ENCODE results near the gene CCL3.

Gene CCL3

GRCh38 chr17:36070427-36070826, 19.5 kb downstream of the CCL3 start:
- no peak for DNase-seq (ENCODE audit: low read depth in 1 of 2, low spot score in 1 of 2)
- in situ Hi-C loops (cut with HindIII; ENCODE audit: low pct_unique_long_range_greater_than_20kb, low sequenced_read_pairs) = no loop called here
- no peak for TF ChIP-seq JUND (IDR thresholded peaks at IDR 0.05; ENCODE audit: low read depth)

GRCh38 chr17:36069136-36069535, 20.8 kb downstream of the CCL3 start:
- no peak for DNase-seq (ENCODE audit: low read depth in 1 of 2, low spot score in 1 of 2)
- in situ Hi-C loops (cut with HindIII; ENCODE audit: low pct_unique_long_range_greater_than_20kb, low sequenced_read_pairs) = no loop called here
- TF ChIP-seq JUND (IDR thresholded peaks at IDR 0.05; ENCODE audit: low read depth) = no peak

- no peak for TF ChIP-seq JUND (IDR thresholded peaks at IDR 0.05; ENCODE audit: low read depth)
- no peak for DNase-seq (ENCODE audit: low read depth in 1 of 2, low spot score in 1 of 2)
- in situ Hi-C loops (cut with HindIII; ENCODE audit: low pct_unique_long_range_greater_than_20kb, low sequenced_read_pairs) = no loop called here
Observed at GRCh38 chr17:36068524-36068923, 21.4 kb downstream of the CCL3 start.

DNA sequence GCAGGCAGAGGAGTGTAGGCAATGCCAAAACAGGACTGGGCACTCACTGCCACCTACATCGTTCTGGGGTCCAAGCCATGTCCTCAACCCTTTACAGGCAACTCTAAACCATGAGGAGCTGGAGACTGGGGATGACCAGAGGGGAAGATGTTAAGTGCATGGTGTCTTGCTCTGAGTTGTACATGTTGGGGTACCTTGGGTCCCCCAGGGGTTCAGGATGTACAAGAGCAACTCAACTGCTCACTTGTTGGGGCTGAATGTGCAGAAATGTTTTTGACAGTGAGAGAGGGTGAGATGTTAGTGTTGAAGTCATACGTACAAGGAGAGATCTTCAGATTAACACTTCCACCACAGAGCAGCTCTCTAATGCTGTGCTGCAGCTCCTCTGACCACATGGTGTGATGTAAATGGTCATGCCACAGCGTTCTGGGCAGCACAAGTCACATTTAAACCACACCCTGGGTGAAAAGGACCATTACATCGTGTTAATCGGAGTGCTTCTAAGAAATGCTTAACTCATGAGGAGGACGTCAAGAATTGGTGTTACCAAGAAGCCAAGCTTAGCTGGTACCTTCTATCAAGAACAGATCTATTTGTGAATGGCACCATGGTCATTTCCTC, 23.5 kb downstream of the CCL3 start:
- no peak for TF ChIP-seq JUND (IDR thresholded peaks at IDR 0.05; ENCODE audit: low read depth)
- in situ Hi-C loops (cut with HindIII; ENCODE audit: low pct_unique_long_range_greater_than_20kb, low sequenced_read_pairs) = no loop called here
- no peak for DNase-seq (ENCODE audit: low read depth in 1 of 2, low spot score in 1 of 2)

DNA sequence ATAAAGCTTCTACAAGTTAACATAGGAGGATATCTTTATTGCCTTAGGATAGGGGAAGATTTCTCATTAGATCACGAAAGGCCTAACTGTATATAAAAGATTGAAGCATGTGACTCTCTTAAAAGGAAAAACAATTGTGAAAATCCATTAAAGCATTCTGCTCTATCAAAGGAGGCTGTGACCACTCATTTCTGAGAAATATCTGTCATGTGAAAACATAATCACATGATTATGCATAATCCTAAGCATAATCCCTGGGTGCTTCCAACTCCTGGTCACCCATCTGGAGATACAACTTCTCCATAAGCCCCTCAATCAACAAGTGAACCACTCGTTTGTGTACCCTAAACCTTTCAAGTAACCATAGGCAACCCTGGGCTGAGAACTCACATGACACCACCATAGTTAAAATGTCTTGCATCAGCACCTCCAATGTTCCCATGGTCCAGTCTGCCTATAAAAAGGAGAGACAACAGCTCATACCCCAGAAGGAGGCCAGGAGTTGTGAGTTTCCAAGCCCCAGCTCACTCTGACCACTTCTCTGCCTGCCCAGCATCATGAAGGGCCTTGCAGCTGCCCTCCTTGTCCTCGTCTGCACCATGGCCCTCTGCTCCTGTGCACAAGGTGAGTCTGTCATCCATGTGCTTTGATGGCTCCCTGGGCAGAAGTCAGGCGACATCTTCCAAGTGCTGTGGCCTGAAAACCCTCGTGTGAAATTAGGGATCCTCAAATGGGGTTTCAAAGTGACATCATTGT, 26.0 kb downstream of the CCL3 start, which contains the start of gene CCL18:
TSS of gene CCL18 (plus strand) at position 487 of the 756 bp plus-strand sequence. CDS start at position 558, 71 bp downstream.
- no peak for TF ChIP-seq JUND (IDR thresholded peaks at IDR 0.05; ENCODE audit: low read depth)
- in situ Hi-C loops (cut with HindIII; ENCODE audit: low pct_unique_long_range_greater_than_20kb, low sequenced_read_pairs) = no loop called here
- no peak for DNase-seq (ENCODE audit: low read depth in 1 of 2, low spot score in 1 of 2)

DNA sequence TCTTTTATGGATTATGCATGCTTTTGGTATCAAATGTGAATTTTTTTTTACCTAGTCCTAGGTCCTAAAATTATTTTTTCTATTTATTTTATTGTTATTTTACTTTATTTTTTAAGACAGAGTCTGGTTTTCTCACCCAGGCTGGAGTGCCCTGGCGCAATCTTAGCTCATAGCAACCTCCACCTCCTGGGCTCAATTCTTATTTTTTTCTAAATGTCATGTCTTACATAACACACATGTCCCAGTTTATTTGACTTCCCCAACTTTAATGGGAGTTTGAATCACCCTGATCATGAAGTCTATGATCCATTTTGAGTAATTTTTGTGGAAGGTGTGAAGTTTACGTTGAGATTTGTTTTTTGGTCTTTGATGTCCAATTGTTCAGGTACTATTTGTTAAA, 29.1 kb downstream of the CCL3 start:
- in situ Hi-C loops (cut with HindIII; ENCODE audit: low pct_unique_long_range_greater_than_20kb, low sequenced_read_pairs) = no loop called here
- no peak for DNase-seq (ENCODE audit: low read depth in 1 of 2, low spot score in 1 of 2)
- TF ChIP-seq JUND (IDR thresholded peaks at IDR 0.05; ENCODE audit: low read depth) = no peak

- DNase-seq (ENCODE audit: low read depth in 1 of 2, low spot score in 1 of 2) = no peak
- no peak for TF ChIP-seq JUND (IDR thresholded peaks at IDR 0.05; ENCODE audit: low read depth)
- in situ Hi-C loops (cut with HindIII; ENCODE audit: low pct_unique_long_range_greater_than_20kb, low sequenced_read_pairs) = no loop called here
Observed at GRCh38 chr17:36059406-36059805, 30.5 kb downstream of the CCL3 start.

GRCh38 chr17:36057911-36058310, 32.0 kb downstream of the CCL3 start:
- DNase-seq (ENCODE audit: low read depth in 1 of 2, low spot score in 1 of 2) = no peak
- in situ Hi-C loops (cut with HindIII; ENCODE audit: low pct_unique_long_range_greater_than_20kb, low sequenced_read_pairs) = no loop called here
- TF ChIP-seq JUND (IDR thresholded peaks at IDR 0.05; ENCODE audit: low read depth) = no peak

DNA sequence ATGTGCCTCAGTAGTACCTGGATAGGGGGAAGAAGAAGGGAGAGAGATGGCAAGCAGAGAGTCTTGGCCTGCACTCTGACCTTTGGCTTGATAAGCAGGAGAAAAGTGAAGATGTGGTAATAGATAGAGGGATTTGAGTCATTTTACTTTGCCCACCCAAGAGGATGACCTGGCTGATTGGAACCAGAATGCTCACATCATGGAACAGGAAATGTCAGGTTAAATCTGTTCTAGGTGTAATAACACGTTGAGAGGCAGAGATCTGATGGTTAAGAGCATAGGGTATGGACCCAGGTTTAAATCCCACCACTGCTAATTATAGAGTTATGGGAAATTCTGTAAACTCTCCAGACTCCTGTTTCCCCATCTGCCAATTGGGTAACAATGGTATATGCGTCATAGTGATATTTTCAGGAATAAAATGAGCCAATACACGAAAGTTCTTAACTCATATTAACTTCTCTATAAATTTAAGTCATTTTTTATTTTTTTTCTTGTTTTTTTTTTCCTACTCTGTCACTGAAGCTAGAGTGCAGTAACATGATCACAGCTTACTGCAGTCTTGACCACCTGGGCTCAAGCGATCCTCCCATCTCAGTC, 33.9 kb downstream of the CCL3 start:
- in situ Hi-C loops (cut with HindIII; ENCODE audit: low pct_unique_long_range_greater_than_20kb, low sequenced_read_pairs) = no loop called here
- no peak for DNase-seq (ENCODE audit: low read depth in 1 of 2, low spot score in 1 of 2)
- TF ChIP-seq JUND (IDR thresholded peaks at IDR 0.05; ENCODE audit: low read depth) = no peak

- in situ Hi-C loops (cut with HindIII; ENCODE audit: low pct_unique_long_range_greater_than_20kb, low sequenced_read_pairs) = no loop called here
- no peak for TF ChIP-seq JUND (IDR thresholded peaks at IDR 0.05; ENCODE audit: low read depth)
Observed at GRCh38 chr17:36055171-36055570, 34.8 kb downstream of the CCL3 start.

GRCh38 chr17:36049643-36050042, 40.3 kb downstream of the CCL3 start:
- DNase-seq (ENCODE audit: low read depth in 1 of 2, low spot score in 1 of 2) = no peak
- in situ Hi-C loops (cut with HindIII; ENCODE audit: low pct_unique_long_range_greater_than_20kb, low sequenced_read_pairs) = no loop called here

More at GRCh38 chr17:36055171-36055570, 34.8 kb downstream of the CCL3 start:
- DNase-seq (ENCODE audit: low read depth in 1 of 2, low spot score in 1 of 2) = no peak

DNA sequence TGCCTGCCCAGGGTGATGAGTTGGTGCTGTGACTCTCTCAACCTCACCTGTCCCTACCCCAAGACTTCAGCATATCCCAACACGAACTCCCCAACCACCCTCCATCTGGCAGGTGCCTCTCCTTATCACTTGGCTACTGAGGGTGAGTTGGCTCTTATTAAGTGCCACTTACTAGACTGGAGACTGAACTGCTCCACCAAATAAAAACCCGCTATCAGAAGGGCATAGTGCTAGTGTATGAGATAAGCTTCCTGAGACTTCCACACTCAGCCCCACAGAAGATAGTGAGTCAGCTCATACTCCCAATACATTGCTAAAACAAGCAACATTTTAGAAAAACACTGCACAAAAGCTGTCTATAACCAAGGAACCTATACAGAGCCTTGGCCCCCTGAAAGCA, 41.9 kb downstream of the CCL3 start:
- no peak for DNase-seq (ENCODE audit: low read depth in 1 of 2, low spot score in 1 of 2)
- in situ Hi-C loops (cut with HindIII; ENCODE audit: low pct_unique_long_range_greater_than_20kb, low sequenced_read_pairs) = no loop called here
- no peak for TF ChIP-seq JUND (IDR thresholded peaks at IDR 0.05; ENCODE audit: low read depth)

More at GRCh38 chr17:36049643-36050042, 40.3 kb downstream of the CCL3 start:
- TF ChIP-seq JUND (IDR thresholded peaks at IDR 0.05; ENCODE audit: low read depth) = no peak
